Hematopoietic multipotent progenitor cell treated with erythropoietin and hydrocortisone succinate and interleukin-3 and kit ligand, for 15 days (in vitro differentiated cells): ENCODE data around the gene YPEL1.

ENCODE experiments used
- DNase-seq: peaks from one replicate; pipeline ENCODE4 v3.0.0-alpha.2; 2015; ENCODE audit warnings: low spot score

The YPEL1 gene

DNA sequence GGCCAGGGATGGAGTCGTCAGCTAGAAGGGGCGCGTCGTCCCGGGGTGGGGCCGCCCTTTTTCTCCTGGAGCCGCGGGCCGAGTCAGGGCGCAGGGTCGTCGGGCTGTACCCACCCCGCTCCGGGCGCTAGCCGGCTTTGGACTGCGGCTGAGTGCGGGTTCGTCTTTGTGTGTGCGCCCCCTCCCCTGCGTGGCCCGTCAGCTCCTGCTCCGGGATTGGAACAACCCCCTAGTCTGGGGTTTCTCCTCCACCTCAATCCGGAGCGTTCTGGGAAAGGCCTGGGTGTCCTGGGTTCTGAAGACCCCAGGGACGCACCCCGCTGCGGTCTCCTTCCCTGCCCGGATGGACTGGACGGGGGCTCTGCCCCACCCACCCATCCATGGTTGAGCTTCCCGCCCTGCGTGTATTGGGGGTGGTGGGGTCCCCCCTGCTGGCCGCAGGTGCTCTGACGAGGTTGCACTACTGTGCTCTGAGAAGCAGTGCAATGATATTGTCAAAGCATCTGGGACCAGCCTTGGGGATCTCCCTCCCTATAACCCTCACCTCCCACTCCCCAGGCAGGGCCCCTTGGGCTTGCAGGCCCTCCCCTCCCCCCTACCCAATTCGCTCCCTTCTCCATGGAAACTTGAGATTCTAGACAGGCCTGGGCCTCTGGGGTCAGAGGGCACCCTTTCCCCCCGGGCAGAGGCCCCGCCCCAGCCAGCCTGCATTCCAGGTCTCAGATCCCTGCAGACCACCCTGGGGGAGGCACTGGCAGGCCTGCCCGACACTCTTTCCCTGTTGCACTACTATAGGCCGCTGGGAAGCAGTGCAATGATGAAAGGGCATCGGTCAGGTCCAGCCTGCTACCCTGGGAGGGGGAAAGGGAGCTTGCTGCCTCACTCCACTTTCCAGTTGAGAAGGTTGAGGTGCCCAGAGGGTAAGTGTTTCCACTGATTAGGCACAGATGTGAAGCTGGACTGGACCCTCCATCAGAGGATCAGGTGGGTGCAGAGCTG, 82.7 kb downstream of the YPEL1 start:
- DNase-seq = no peak

DNA sequence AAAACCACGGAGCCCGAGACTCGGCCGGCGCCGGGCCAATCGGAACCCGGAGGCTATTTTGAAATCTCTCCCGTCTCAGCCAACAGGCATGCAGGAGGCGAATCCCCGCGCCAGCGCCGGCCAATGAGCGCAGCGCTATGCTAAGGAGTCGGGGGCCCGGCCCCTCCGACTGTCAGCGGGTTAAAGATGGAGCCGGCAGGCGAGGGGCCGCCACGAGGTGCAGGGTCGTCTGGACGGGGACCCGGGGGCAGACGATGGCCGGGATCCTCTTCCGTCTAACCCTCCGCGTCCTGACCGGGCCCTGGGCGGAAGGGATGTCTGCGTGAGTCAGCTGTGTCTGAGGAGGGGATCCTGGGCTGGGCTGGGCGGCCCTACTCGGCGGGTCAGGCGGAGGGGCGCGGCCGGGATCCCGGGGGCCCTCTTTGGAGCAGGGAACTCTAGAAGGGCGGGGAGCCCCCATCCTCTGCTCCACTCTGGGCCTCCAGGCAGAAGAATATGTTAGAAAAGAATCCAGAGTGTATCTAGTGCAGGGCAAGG, 83.5 kb downstream of the YPEL1 start:
- peak; percentile 54 for DNase-seq

DNA sequence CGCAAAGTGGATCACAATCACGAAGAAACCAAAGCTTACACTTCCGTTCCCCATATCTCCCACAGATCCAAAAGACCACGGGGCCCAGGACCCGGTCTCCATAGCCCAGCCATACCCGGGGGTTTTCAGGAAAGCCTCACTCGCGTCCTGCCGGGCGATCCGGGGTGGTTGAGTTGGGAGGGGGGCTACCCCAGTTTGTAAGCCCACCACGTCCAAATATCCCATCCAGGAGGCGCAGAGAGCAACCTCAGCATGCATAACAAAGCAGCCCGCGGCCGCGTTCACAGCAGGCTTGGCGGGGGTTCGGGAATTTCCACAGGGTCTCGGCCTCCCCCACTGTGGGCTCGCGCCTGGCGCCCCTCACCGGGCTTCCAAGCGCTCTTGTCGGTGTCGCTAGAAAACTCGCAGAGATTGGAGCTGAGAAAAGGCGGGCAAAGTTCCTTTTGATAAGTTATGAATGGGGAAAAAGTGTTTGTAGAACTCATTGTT, 84.0 kb downstream of the YPEL1 start:
- DNase-seq = no peak

DNA sequence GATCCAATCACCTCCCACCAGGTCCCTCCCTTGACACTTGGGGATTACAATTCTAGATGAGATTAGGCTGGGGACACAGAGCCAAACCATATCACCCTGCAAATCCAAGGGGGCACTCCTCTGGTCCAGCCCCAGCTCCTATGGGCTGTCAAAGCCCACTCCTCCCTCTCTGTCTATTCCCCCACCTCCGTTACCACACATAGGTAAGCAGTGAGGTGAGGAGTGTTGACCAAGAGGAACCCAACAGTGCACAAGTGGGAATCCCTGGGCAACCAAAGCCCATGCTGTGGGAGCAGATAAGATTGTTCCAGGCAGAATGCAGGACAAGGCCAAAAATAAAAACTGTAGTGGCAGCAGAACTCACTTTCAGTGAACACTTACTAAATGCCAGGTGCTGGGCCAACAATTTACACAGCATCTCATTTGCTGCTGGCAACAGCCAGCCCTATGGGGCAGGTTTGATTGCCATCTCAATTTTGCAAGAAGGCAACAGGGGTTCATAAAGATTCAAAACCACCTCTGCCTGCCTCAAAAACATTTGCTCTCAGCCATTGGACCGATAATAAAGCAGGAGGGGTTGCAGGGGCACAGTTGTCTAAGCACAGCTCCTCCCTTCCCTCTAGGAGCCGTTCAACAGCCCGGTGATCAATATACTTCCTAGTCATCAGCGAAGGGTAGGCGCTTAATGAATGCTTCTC, 84.6 kb downstream of the YPEL1 start:
- no peak for DNase-seq

DNA sequence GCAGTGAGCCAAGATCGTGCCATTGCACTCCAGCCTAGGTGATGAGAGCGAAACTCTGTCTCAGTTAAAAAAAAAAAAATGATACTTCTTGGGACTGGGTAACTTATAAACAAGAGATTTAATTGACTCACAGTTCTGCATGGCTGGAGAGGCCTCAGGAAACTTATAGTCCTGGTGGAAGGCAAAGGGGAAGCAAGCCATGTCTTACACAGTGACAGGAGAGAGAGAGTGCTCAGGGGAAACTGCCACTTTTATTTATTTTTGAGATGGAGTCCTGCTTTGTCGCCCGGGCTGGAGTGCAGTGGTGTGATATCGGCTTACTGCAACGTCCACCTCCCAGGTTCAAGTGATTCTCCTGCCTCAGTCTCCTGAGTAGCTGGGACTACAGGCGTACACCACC, 85.3 kb downstream of the YPEL1 start:
- no peak for DNase-seq
